ENCODE measurements around the gene MYO7B. TPM values are rescaled to one million over a fixed set of nuclear protein-coding genes. Genes with fewer than 3 reads are reported as not detected.

Gene MYO7B
- total RNA-seq, 1 donor from 2014 or later, result 0.62 TPM

DNA sequence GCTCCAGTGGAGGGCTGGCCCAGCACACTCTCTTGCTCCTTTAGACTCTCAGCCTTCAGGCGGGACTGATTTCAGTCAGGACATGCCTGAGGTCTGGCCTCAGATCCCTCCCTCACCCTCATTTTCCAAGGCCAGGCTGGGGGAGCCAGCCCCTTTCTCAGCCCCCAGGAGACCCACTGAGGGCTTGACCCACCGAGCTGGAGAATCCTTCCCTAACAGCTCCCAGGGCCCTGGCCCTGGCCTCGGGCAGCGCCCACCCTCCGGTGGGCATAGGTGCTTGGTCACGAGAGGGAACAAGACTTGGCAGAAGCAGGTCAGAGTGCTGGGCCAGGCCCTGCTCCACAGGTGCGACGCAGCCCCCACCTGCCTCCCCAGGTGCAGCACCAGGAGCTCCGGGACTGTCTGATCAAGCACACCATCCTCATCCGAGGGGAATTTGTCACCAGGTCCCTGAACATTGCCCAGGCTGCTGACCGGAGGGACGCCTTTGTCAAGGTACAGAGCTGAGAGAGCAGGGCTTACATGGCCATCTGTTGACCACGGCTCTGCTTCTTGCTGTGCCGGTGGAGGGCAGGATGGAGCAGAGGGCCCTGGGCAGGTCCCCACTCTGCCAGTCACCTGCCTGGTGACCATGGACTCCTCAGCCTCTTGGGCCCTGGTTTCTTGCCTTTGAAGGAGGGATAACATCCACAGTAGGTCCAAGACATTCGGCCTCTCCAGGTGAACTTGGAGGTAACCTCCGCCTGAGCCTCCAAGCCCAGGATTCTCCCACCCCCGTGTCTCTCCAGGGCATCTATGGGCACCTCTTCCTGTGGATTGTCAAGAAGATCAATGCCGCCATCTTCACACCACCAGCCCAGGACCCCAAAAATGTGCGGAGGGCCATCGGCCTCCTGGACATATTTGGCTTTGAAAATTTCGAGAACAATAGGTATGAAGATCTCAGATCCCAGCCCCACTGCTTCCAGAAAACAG, 46.3 kb downstream of the MYO7B start:
- DNase-seq (ENCODE audit: low spot score) (peak; percentile 37), ATAC-seq (no peak)
- intact Hi-C loops (cut with DNase I), result no loop called here

DNA sequence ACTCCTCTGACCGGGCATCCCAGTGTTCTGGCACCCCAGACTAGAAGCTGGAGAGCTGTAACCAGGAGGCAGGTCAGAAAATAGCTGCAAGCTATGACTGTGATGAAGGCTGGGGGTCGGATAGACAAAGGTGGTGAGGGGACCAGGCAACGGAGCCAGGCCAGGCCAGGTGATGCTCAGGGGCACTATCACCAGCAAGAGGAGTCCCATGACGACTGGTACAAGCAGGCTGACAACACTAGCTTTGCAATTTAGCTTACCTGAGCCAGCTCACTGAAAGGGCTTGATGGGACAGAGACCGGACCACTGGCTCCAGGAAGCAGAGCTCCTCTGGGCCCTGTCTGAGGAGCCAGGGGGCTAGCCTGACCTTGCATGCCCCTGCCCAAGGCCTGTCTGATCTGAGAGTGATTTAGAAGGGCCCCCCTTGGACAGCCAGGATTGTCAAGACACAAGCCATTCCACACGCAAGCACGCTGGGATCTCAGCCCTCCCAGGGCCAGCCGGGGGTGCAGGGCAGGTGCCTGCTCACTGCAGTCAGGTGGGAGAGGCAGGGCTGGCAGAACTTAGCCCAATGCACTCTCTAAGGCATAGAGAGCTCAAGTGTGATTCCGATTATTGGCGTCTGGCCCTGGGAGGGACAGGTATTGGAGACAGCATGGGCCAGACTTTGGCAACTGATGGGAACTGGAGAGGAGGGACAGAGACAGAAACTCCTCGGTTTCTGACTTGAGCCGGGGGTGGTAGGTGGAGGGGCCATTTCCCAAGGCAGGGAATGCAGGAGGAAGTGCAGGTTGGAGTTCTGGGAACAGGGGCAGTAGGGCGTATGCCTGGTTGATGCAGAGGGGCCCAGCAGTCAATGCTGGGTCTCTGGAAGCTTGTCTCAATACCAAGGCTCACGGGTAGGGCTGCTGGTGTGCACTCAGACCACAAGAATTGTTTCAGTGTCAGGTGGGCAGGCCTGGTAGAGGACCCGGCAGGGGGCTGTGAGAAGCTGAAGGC, 47.7 kb downstream of the MYO7B start:
- intact Hi-C loops (cut with DNase I), result no loop called here
- ATAC-seq (no peak), DNase-seq (ENCODE audit: low spot score) (peak; percentile 48)

DNA sequence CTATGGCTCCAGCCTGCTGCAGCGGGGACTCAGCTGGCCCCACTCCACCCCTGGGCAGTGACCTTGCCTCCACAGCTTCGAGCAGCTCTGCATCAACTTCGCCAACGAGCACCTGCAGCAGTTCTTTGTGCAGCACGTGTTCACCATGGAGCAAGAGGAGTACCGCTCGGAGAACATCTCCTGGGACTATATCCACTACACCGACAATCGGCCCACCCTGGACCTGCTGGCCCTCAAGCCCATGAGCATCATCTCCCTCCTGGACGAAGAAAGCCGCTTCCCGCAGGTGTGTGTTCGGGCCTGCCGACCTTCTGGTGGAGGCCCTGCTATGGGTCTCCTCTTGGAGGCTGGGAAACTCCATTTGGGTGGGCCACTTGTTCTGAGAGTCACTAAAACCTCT, 48.6 kb downstream of the MYO7B start:
- DNase-seq (ENCODE audit: low spot score) (peak; percentile 31), ATAC-seq (no peak)
- intact Hi-C loops (cut with DNase I), result no loop called here

DNA sequence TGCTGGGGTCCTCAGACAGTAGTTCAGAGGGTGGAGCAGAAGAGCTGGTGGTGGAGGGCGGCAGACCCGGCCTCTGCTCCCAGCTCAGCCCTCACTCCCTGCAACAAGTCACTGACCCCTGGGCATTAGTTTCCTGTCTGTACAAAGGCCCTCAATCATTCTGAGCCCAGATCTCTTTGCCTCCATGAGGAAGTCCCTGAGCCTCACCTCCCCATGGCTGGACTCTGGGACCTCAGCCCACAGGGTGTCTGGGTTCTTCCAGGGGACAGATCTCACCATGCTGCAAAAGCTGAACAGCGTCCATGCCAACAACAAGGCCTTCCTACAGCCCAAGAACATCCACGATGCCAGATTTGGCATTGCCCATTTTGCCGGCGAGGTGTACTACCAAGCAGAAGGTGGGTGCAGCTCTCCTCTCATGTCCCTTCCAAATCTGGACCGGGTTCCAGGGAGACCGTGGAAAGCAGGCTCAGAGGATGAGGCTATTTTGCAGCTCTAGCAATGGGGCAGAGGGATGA, 49.1 kb downstream of the MYO7B start:
- DNase-seq (ENCODE audit: low spot score) (peak; percentile 18), ATAC-seq (no peak)
- intact Hi-C loops (cut with DNase I), result no loop called here

DNA sequence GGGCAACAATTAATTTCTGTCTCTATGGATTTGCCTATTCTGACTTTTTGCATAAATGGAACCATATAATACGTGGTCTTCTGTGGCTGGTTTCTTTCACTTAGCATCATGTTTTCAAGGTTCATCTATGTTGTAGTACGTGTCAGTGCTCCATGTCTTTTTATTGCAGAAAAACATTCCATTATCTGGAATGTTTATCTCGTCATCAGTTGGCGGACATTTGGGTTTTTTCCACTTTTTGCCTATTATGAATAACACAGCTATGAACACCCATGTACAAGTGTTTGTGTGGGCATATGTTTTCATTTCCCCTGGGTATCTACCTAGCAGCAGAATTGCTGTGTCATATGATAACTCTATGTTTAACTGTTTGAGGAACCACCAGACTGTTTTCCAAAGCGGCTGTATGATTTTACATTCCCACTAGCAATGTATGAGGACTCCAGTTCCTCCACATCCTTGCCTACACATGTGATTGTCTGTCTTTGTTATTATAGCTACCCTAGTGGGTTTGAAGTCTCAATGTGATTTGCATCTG, 49.9 kb downstream of the MYO7B start:
- intact Hi-C loops (cut with DNase I), result no loop called here
- ATAC-seq (no peak), DNase-seq (ENCODE audit: low spot score) (no peak)

DNA sequence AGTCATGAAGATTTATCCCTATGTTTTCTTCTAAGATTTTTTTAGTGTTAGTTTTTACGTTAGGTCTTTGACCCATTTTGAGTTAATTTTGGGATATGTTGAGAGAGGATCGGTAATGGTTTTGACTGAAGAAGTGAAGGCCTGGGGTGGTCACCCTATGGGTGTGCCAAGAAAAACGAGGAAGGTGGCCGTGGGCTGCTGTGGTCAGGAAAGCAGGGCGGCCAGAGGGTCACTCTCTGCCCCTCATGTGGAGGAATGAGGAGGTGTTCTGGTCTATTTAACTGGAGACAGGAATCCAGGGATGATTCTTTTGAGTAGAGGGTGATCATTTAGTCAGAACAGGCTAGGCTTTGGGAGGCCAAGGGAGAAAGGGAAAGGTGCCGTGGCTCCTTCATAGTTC, 50.7 kb downstream of the MYO7B start:
- peak; percentile 14 for DNase-seq (ENCODE audit: low spot score)
- ATAC-seq, result no peak
- intact Hi-C loops (cut with DNase I), result no loop called here

DNA sequence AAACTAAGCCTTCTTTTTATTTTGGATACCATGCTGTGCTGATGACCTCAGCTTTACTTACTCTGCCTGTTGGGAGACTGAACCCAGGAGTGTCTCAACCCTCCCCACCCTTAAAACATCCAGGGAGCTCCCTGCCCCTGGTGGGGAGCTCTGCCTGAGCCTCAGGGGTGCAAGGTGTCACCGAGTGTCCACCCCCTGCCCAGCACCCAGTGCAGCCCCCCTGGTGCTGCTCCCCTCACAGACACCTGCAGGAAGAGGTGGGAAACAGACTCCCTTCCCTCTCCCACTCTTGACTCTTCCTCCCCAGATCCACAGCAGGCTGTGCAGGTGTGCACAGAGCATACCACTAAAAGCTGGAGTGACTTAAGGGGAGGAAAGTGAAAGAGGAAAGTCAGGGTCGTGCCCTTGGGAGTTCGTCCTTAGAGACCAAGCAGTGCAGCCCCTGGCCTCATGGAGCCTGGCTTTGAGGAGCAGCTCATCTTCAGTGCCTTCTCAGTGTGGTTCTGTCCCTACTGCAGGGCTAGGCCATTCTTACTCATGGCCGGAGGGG, 51.3 kb downstream of the MYO7B start:
- DNase-seq (ENCODE audit: low spot score) (no peak), ATAC-seq (no peak)
- intact Hi-C loops (cut with DNase I), result no loop called here

DNA sequence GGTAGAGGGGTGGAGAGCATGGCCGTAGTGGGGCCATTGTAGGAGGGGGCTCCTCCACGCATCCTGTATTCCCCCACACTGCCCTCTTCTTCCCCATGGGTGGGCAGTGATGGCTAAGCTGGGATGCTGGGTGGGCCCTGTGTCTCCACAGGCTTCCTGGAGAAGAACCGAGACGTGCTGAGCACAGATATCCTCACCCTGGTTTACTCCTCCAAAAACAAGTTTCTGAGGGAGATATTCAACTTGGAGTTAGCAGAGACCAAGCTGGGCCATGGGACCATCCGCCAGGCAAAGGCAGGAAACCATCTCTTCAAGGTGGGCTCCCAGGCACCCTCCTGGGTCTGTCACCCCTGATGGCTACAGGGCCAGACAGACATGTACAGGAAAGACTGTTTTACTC, 52.8 kb downstream of the MYO7B start:
- intact Hi-C loops (cut with DNase I), result no loop called here
- DNase-seq (ENCODE audit: low spot score) (peak; percentile 21), ATAC-seq (no peak)

DNA sequence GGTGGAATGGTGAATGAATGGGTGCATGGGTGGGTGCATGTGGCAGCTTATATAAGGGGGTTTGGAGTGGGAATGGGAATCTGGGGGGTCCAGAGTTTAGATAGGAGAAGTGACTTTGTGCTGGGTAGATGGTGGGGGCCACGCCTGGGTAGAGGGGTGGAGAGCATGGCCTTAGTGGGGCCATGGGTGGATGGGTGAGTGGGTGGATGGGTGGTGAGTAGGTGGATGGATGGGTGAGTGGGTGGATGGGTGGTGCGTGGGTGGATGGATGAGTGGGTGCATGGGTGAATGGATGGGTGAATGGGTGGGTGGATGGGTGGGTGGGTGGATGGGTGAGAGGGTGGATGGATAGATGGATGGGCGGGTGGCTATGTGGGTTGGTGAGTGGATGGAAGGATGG, 53.9 kb downstream of the MYO7B start:
- DNase-seq (ENCODE audit: low spot score), result no peak
- intact Hi-C loops (cut with DNase I), result no loop called here
- ATAC-seq, result no peak

DNA sequence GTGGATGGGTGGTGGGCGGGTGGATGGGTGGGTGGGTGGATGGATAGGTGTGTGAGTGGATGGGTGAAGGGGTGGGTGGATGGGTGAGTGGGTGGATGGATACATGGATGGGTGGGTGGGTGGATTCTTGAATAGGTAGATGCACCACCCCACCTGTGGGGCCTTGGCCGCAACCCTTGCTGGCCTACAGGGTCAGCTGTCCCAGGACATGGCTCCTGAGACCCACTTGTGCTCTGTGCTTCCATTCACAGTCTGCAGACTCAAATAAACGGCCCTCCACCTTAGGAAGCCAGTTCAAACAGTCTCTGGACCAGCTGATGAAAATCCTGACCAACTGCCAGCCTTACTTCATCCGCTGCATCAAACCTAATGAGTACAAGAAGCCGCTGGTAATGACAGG, 54.4 kb downstream of the MYO7B start:
- intact Hi-C loops (cut with DNase I), result loop anchor here (10.0 kb wide), 1 partner anchor 105 kb away; no protein-coding TSS in a partner anchor
- ATAC-seq (no peak), DNase-seq (ENCODE audit: low spot score) (no peak)

DNA sequence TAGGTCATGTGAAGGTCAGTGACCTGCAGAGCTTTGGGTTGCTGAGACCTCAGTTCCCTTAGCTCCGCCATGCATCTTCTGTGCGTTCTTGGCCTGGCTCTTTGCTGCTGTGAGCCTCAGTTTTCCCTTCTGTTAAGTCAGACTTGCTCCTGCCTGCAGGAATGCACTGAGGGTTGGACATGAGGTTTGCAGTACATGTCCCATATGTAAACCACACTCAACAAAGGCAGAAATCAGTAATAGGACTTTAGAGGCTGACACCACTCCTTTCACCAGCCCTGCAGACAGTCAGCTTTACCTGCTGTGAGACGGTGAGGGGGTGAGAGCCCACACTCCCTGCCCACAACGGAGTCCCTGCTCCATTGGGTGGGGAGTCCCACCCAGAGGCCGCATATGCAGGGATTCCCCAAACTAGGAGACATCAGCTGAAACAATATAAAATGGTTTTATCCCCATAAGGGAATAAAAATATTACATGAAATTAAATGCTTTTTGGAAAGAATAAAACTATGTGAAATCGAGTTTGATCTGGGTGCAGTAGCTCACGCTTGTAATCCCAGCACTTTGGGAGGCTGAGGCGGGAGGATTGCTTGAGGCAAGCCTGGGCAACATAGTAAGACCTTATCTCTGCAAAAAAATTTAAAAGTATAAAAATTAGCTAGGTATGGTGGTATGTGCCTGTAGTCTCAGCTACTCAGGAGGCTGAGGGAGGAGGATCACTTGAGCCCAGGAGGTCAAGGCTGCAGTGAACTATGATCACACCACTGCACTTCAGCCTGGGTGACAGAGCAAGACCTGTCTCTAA, 55.1 kb downstream of the MYO7B start:
- intact Hi-C loops (cut with DNase I), result loop anchor here (10.0 kb wide), 1 partner anchor 104 kb away; no protein-coding TSS in a partner anchor
- DNase-seq (ENCODE audit: low spot score), result peak; percentile 15
- no peak for ATAC-seq

DNA sequence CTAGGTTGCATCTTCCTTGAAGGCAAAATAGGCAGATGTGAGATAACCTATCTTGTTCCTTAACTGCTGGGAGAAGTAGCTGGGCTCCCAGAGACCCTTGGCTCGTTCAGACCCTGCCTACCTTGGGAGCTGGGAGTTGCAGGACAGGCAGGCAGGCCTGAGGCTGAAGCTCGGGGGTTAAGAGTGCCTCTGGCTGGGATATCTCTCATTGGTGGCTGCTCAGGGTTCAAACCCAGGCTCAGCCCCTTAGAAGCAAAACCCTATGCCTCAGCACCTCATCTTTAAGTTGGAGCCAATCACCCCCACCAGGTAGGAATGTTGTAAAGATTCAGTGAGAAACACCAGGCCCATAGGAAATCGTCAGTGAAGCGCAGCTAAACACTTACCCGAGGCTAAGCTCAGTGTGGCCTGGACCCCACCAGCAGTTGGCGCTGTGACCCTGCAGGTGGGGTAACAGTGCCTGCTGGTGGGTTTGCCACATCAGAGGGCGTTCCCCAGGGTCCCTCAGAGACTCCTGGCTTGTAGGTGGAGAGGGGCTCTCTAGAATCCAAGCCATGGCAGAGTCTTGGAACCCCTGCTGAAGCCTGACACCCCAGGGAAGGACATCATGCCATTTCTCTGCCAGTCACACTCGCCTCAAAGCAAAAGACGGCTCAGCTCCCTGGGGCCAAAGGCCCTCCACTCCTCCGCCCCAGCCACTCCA, 55.9 kb downstream of the MYO7B start:
- DNase-seq (ENCODE audit: low spot score), result peak; percentile 69
- intact Hi-C loops (cut with DNase I), result loop anchor here (10.0 kb wide), 1 partner anchor 103 kb away; no protein-coding TSS in a partner anchor
- ATAC-seq, result peak; percentile 78

DNA sequence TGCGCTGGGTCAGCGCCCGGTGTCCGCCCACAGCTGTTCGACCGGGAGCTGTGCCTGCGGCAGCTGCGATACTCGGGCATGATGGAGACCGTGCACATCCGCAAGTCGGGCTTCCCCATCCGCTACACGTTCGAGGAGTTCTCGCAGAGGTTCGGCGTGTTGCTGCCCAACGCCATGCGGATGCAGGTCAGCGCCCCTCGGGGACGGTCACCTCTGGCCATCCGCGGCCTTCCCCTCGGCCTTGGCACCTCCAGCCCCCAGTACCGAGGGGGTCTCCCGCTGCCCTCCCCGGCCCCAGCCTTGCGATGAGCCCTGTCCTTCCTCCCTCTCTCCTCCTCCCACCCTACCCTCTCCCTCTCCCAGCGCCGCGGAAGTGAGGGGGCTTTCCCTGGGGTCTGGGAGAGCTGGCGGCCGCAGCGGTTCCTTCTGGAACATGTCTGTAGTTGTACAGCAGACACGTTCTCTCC, 57.3 kb downstream of the MYO7B start:
- intact Hi-C loops (cut with DNase I), result loop anchor here (10.0 kb wide), 1 partner anchor 102 kb away; no protein-coding TSS in a partner anchor
- DNase-seq (ENCODE audit: low spot score) (peak; percentile 48), ATAC-seq (no peak)

DNA sequence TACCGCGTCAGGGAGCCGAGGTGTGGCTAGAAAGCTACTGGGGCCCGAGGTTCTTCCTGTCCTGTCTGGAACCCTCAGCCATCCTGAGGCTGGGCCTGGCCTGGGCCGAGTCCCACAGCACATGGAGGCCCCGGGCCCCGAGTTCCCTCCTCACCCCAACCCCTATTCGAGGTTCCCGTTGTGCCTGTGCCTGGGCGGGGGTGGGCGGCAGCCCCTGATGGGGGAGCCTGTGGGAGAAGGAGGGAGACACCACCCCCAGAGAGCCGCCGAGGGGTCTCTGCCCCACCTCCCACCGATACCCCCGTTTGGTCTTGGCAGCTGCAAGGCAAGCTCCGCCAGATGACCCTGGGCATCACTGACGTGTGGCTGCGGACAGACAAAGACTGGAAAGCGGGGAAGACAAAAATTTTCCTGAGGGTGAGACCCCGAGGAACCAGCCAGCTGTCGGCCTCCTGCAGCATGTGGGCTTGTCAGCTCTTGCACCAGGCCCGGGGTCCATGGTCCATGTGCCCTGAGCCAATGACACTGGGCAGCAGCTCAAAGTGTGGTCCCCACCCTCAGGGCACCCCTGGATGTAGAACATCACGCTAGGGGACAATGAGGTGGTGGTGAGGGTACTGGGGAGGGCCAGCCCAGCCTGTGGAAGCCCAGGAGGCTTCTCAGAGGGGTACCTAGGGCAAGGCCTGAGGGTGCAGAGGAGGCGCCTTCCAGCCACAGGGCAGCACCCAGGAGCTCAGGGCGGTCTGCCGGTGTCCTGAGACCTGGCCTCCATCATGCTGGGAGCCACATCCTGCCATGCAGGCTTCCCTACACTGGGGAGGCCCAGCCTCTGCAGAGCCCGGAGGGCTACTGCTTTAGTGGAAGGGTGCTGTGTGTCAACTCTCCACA, 58.0 kb downstream of the MYO7B start:
- intact Hi-C loops (cut with DNase I), result loop anchor here (10.0 kb wide), 1 partner anchor 101 kb away; no protein-coding TSS in a partner anchor
- DNase-seq (ENCODE audit: low spot score) (peak; percentile 49), ATAC-seq (peak; percentile 29)

DNA sequence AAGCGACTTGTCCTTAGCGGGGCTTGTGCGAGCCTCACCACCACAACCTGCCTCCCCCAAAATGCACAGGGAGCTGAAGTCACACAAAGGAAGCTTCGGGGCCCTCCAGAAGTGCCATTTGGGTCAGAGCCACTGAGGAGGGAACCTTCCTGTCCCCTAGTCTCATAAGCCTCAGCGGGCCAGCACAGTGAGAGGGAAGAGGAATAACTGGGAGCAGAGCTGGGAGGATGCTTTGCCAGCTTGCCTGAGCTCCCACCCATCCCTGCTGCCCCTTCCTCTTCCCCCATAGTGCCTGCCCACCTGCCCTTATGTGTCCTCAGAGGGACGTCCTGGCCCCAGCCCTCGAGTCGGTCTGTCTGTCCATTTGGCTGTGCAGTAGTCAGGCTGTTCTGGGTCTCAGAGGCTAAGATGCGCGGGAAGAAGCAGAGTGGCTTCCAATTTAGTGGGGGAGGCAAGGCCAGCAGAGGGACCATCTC, 58.7 kb downstream of the MYO7B start:
- DNase-seq (ENCODE audit: low spot score), result peak; percentile 34
- no peak for ATAC-seq
- intact Hi-C loops (cut with DNase I), result loop anchor here (10.0 kb wide), 1 partner anchor 101 kb away; no protein-coding TSS in a partner anchor
